GM18499 (cell line): Measurements from ENCODE around the gene KRT38.
"Not testable (repeated sequence)": the region's sequence is repeated elsewhere in the genome, so short reads cannot be mapped to it uniquely, and the experiment has no call there.

Source experiments
- ATAC-seq: cut with Tn5 transposase; IDR thresholded peaks from one replicate; pipeline ENCODE4 v1.9.1; 2021; ENCODE audit warnings: moderate number of reproducible peaks; ENCODE audit not compliant: insufficient read depth, unreplicated experiment

The KRT38 gene

GRCh38 chr17:41403404-41404023, 37.3 kb downstream of the KRT38 start:
- ATAC-seq: no peak

- ATAC-seq: no peak
Observed at GRCh38 chr17:41402161-41402560, 38.6 kb downstream of the KRT38 start.

- no peak for ATAC-seq
Observed at GRCh38 chr17:41396996-41397660, 43.7 kb downstream of the KRT38 start, which contains the start of gene KRT31. KRT31 (minus strand) TSS chr17:41397608; CDS start chr17:41397539, 69 bp downstream.

DNA sequence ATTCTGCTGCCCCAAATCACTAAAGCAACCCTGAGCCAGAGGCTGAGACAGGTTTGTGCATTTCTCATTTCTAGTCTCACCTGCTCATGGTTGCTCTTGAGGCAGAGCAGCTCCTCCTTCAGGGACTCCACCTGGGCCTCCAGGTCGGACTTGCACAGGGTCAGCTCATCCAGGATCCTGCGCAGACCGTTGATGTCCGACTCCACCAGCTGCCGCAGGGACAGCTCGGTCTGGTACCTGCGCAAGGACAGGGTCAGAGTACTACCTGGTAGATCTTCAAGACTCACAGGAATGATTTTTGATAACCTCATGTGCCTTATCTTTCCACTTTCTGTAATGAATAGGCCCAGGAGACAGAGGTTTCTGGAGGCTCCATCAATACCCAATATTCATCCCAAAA, 44.4 kb downstream of the KRT38 start:
- no peak for ATAC-seq

DNA sequence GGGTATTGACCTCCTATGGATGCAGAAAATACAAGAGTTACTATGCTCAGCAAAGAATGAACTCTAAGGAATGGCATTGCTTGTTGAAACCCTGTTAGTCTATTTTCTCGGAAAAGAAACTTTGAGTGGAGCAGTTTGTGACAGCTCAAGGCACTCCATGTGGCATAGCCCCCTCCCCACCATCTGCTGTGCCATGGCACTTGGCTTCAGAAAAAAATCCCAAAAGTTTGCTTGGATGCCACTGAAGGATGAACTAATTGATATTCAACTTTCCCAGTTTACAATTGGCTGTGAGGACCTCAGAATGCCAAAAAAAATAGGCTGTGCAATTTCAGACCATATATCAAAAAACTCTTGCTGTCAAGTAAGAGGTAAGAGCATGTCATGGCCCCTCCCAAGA, 45.2 kb downstream of the KRT38 start:
- no peak for ATAC-seq

DNA sequence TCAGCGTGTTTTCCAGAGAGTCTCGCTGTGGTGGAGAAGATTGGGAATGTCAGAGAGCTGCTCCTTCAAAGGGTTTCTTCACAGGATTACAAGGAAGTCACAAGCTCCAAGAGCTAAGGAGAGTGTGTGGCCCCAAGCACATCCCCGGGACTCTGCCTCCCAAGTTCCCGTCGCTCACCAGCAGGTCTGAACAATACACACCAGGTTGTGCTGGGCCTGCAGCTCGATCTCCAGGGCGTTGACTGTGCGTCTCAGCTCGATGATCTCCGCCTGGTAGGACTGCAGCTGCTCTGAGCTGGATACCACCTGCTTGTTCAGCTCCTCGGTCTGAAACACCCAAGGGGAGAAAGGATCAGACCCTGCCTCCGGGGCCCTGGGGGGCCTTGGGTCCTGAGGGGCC, 45.7 kb downstream of the KRT38 start:
- ATAC-seq: not testable (repeated sequence)

- no peak for ATAC-seq
Observed at GRCh38 chr17:41394254-41394996, 46.4 kb downstream of the KRT38 start.

GRCh38 chr17:41393826-41394225, 47.0 kb downstream of the KRT38 start:
- ATAC-seq: no peak

GRCh38 chr17:41393294-41393693, 47.5 kb downstream of the KRT38 start:
- ATAC-seq: no peak

GRCh38 chr17:41392278-41392677, 48.5 kb downstream of the KRT38 start:
- no peak for ATAC-seq

GRCh38 chr17:41391535-41391934, 49.2 kb downstream of the KRT38 start:
- ATAC-seq: no peak

DNA sequence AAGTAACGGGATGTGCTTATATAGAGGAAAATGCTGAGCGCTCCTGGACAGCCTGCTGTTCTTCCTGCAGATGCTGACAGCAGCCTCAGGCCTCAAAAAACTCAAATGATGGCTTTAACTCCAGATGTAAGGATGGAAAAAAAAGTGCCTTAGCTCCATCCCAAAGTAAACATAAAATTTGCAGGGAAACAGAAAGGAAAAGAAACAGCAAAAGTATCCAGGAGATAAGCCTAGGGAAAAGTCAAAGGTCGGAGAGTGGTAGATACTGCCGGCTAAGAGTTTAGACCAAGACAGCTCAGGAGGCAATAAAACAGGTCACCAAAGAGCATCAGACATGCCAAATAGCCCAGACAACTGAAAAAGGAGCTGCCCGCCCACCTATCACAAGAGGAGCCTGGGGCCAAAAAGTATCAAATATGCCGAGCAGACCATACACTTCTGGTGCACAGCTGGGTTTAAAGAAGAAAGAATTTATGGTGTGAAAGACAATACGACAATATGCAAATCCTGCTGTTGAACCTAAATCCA, 50.3 kb downstream of the KRT38 start:
- ATAC-seq: no peak

- ATAC-seq: no peak
Observed at GRCh38 chr17:41387670-41388069, 53.1 kb downstream of the KRT38 start.

DNA sequence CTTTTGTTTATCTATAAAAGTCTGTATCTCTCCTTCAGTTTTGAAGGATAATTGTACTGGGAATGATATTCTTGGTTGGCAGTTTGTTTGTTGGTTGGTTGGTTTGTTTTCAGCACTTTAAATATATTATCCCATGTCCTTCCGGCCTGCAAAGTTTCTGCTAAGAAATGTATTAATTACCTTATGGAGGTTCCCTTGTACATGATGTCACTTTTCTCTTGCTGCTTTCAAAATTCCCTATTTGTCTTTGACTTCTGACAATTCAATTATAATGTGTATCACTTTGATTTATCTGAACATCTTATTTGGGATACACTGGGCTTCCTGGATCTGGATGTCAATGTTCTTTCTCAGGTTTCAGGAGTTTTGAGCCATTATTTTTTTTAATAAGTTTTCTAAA, 54.6 kb downstream of the KRT38 start:
- no peak for ATAC-seq
